ENCODE data around the gene PCSK4. TPM values are rescaled to one million over a fixed set of nuclear protein-coding genes. Genes with fewer than 3 reads are reported as not detected.
A peak's percentile ranks its signal among the peaks of the same experiment; 100 is the strongest.

PCSK4 gene
- total RNA-seq, 1 experiment from 2014 or later: 9.9 TPM

GRCh38 chr19:1491849-1492170, 1.7 kb upstream of the PCSK4 start:
- POLR2A ChIA-PET: no interaction called here

GRCh38 chr19:1491114-1491848, 1.1 kb upstream of the PCSK4 start, which contains the start of gene REEP6:
Gene REEP6, plus strand, starts transcription at chr19:1491181. Its CDS starts 89 bp downstream, at chr19:1491270.
- ChIA-PET POLR2A (interaction anchor here (0.6 to 0.7 kb wide), 2 partner anchors 13 to 500 kb away, joined by 8 to 19 read pairs; no protein-coding TSS in a partner anchor), CTCF (interaction anchor here (0.6 kb wide), 1 partner anchor 465 kb away, joined by 8 read pairs; no protein-coding TSS in a partner anchor)
- no peaks in the 10 kb centered on the region; the same call in 1 of the 2 replicates for H3K36me3 ChIP-seq (ENCODE audit: control insufficient read depth, insufficient read depth, low read length)
- DNase-seq (ENCODE audit: low read depth, low spot score) (no peak), ATAC-seq (peak; percentile 15)
- no peak for TF ChIP-seq POLR2AphosphoS5 (IDR thresholded peaks at IDR 0.05; ENCODE audit: low read depth, low read length)
- TF ChIP-seq TCF7L2 (IDR thresholded peaks at IDR 0.05; ENCODE audit: low read depth, low read length): no peak
- TF ChIP-seq, protein P1, sequence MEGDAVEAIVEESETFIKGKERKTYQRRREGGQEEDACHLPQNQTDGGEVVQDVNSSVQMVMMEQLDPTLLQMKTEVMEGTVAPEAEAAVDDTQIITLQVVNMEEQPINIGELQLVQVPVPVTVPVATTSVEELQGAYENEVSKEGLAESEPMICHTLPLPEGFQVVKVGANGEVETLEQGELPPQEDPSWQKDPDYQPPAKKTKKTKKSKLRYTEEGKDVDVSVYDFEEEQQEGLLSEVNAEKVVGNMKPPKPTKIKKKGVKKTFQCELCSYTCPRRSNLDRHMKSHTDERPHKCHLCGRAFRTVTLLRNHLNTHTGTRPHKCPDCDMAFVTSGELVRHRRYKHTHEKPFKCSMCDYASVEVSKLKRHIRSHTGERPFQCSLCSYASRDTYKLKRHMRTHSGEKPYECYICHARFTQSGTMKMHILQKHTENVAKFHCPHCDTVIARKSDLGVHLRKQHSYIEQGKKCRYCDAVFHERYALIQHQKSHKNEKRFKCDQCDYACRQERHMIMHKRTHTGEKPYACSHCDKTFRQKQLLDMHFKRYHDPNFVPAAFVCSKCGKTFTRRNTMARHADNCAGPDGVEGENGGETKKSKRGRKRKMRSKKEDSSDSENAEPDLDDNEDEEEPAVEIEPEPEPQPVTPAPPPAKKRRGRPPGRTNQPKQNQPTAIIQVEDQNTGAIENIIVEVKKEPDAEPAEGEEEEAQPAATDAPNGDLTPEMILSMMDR (IDR thresholded peaks at IDR 0.05): no peak
- TF ChIP-seq SIN3A (IDR thresholded peaks at IDR 0.05; ENCODE audit: borderline replicate concordance, insufficient read depth, low read depth, low read length): no peak
- TF ChIP-seq, protein P2, sequence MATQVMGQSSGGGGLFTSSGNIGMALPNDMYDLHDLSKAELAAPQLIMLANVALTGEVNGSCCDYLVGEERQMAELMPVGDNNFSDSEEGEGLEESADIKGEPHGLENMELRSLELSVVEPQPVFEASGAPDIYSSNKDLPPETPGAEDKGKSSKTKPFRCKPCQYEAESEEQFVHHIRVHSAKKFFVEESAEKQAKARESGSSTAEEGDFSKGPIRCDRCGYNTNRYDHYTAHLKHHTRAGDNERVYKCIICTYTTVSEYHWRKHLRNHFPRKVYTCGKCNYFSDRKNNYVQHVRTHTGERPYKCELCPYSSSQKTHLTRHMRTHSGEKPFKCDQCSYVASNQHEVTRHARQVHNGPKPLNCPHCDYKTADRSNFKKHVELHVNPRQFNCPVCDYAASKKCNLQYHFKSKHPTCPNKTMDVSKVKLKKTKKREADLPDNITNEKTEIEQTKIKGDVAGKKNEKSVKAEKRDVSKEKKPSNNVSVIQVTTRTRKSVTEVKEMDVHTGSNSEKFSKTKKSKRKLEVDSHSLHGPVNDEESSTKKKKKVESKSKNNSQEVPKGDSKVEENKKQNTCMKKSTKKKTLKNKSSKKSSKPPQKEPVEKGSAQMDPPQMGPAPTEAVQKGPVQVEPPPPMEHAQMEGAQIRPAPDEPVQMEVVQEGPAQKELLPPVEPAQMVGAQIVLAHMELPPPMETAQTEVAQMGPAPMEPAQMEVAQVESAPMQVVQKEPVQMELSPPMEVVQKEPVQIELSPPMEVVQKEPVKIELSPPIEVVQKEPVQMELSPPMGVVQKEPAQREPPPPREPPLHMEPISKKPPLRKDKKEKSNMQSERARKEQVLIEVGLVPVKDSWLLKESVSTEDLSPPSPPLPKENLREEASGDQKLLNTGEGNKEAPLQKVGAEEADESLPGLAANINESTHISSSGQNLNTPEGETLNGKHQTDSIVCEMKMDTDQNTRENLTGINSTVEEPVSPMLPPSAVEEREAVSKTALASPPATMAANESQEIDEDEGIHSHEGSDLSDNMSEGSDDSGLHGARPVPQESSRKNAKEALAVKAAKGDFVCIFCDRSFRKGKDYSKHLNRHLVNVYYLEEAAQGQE (IDR thresholded peaks at IDR 0.05; ENCODE audit: insufficient read depth in 1 of 2, low read depth in 2 of 2, low read length in 1 of 2): no peak
- intact Hi-C loops (cut with micrococcal nuclease; ENCODE audit: unreplicated experiment) (no loop called here), in situ Hi-C loops (cut with HindIII; ENCODE audit: low pct_unique_long_range_greater_than_20kb, low sequenced_read_pairs) (no loop called here)
- H3K27ac ChIP-seq (ENCODE audit: low read length): peak within 1 kb of the TSS; percentile 79
- no peaks in the 10 kb centered on the region for H3K9me3 ChIP-seq (ENCODE audit: control insufficient read depth, insufficient read depth, low read depth, low read length)
- H3K4me3 ChIP-seq (ENCODE audit: low read depth in 2 of 2, low read length in 2 of 2): peak within 1 kb of the TSS; percentile 55 to 65
- no TSS peak for BruUV-seq (replicated peaks)
- no peaks in the 10 kb centered on the region; the same call in 1 of the 2 replicates for H3K4me1 ChIP-seq (ENCODE audit: control insufficient read depth, insufficient read depth, low read length)
- no peaks in the 10 kb centered on the region for H3K27me3 ChIP-seq (ENCODE audit: control insufficient read depth, insufficient read depth, low read length)

More at GRCh38 chr19:1491849-1492170, 1.7 kb upstream of the PCSK4 start:
- Histone ChIP-seq H3K4me1 (ENCODE audit: control insufficient read depth, insufficient read depth, low read length) (no peaks in the 10 kb centered on the region; the same call in 1 of the 2 replicates), H3K4me3 (ENCODE audit: low read depth in 2 of 2, low read length in 2 of 2) (peak overlapping the region; percentile 52 to 61), H3K27me3 (ENCODE audit: control insufficient read depth, insufficient read depth, low read length) (no peaks in the 10 kb centered on the region), H3K27ac (ENCODE audit: low read length) (no peak overlapping the region), H3K9me3 (ENCODE audit: control insufficient read depth, insufficient read depth, low read depth, low read length) (no peaks in the 10 kb centered on the region), H3K36me3 (ENCODE audit: control insufficient read depth, insufficient read depth, low read length) (no peaks in the 10 kb centered on the region; the same call in 1 of the 2 replicates)
- no peak for DNase-seq (ENCODE audit: low read depth, low spot score)
- ATAC-seq: no peak
- CTCF ChIA-PET: no interaction called here
- intact Hi-C loops (cut with micrococcal nuclease; ENCODE audit: unreplicated experiment) (no loop called here), in situ Hi-C loops (cut with HindIII; ENCODE audit: low pct_unique_long_range_greater_than_20kb, low sequenced_read_pairs) (no loop called here)
- TF ChIP-seq, protein P1 (IDR thresholded peaks at IDR 0.05): no peak
- no peak for TF ChIP-seq TCF7L2 (IDR thresholded peaks at IDR 0.05; ENCODE audit: low read depth, low read length)
- BruUV-seq (replicated peaks): no TSS peak

Measured in Panc1 (cell line).